H1 (cell line): ENCODE data around the gene FIG4. TPM values are rescaled to one million over a fixed set of nuclear protein-coding genes. Genes with fewer than 3 reads are reported as not detected.

ENCODE experiments used
- CTCF ChIA-PET: fragments of 300-600 bp; sonication (Branson Sonifier 250); formaldehyde crosslinking; loops from one replicate; lab custom pipeline; 2021; ENCODE audit not compliant: partially characterized antibody; lab: Charles Lee
- POLR2A ChIA-PET: fragments of 300-600 bp; sonication (Branson Sonifier 250); formaldehyde crosslinking; loops from one replicate; lab custom pipeline; 2021; ENCODE audit warnings: inconsistent platforms; ENCODE audit not compliant: partially characterized antibody; lab: Charles Lee
- DNase-seq, 2 experiments: peaks; one replicate each; pipeline versions ENCODE4 v3.0.0 to v3.0.0-alpha.2; 2010 to 2022; ENCODE audit warnings: low spot score in 2 of 2, low read depth in 1 of 2, mixed read lengths in 1 of 2
- FAIRE-seq: peaks from 2 replicates; lab custom pipeline; 2011; peaks lifted over from hg19 to GRCh38; lab: Jason Lieb, UNC
- H2AFZ ChIP-seq: 2 replicates; pipeline ENCODE4 v1.8.1; 2012; ENCODE audit warnings: low read length, inconsistent platforms
- H2AK5ac ChIP-seq: 2 replicates; pipeline ENCODE4 v1.6.1; 2013; ENCODE audit warnings: low read depth, low read length
- H2BK120ac ChIP-seq: replicated peaks from 2 replicates; pipeline ENCODE3; 2013; ENCODE audit warnings: low read depth, low read length, inconsistent platforms
- H2BK12ac ChIP-seq: 2 replicates; pipeline ENCODE4 v1.6.1; 2013; ENCODE audit warnings: low read depth, low read length
- H2BK15ac ChIP-seq: 2 replicates; pipeline ENCODE4 v1.6.1; 2013; ENCODE audit warnings: low read length
- H2BK20ac ChIP-seq: 2 replicates; pipeline ENCODE4 v1.6.1; 2013; ENCODE audit warnings: low read length
- H2BK5ac ChIP-seq: 2 replicates; pipeline ENCODE4 v1.6.1; 2013; ENCODE audit warnings: low read depth, low read length
- H3K14ac ChIP-seq: 2 replicates; pipeline ENCODE4 v1.6.1; 2013; ENCODE audit warnings: inconsistent platforms; ENCODE audit not compliant: insufficient read length
- H3K18ac ChIP-seq: 2 replicates; pipeline ENCODE4 v1.6.1; 2013; ENCODE audit warnings: low read length; ENCODE audit errors: extremely low read depth
- H3K23ac ChIP-seq: 2 replicates; pipeline ENCODE4 v1.6.1; 2013; ENCODE audit warnings: inconsistent platforms; ENCODE audit not compliant: insufficient read length
- H3K23me2 ChIP-seq: 2 replicates; pipeline ENCODE4 v1.6.1; 2013; ENCODE audit warnings: low read depth, low read length
- H3K27ac ChIP-seq: 2 replicates; pipeline ENCODE4 v1.6.1; 2011; ENCODE audit warnings: low read depth, low read length, inconsistent platforms
- H3K27me3 ChIP-seq, 4 experiments: replicated peaks in 1 of 4; 1 replicate in 1 of 4; 2 replicates in 3 of 4; pipeline versions ENCODE4 v1.6.1 to v1.8.1; 2011 to 2013; ENCODE audit warnings: low read length in 3 of 4, mild to moderate bottlenecking in 3 of 4, inconsistent platforms in 2 of 4, mixed read lengths in 2 of 4, moderate library complexity in 1 of 4; ENCODE audit not compliant: control insufficient read depth in 3 of 4, insufficient read depth in 3 of 4; ENCODE audit errors: extremely low read depth in 1 of 4
- H3K36me3 ChIP-seq, 4 experiments: 2 replicates each; pipeline versions ENCODE4 v1.6.1 to v1.8.1; 2011 to 2013; ENCODE audit warnings: mild to moderate bottlenecking in 4 of 4, low read length in 3 of 4, moderate library complexity in 2 of 4, control low read depth in 1 of 4, inconsistent platforms in 1 of 4; ENCODE audit not compliant: insufficient read depth in 4 of 4, control insufficient read depth in 2 of 4
- H3K4ac ChIP-seq: replicated peaks from 2 replicates; pipeline ENCODE3; 2013; ENCODE audit warnings: low read length, low read depth, mixed read lengths, inconsistent platforms; ENCODE audit not compliant: insufficient read length
- H3K4me1 ChIP-seq, 4 experiments: replicated peaks in 1 of 4; 1 replicate in 1 of 4; 2 replicates in 3 of 4; pipeline versions ENCODE4 v1.6.1 to v1.8.1; 2011 to 2013; ENCODE audit warnings: low read length in 3 of 4, inconsistent platforms in 2 of 4, mixed read lengths in 1 of 4; ENCODE audit not compliant: insufficient read depth in 4 of 4, control insufficient read depth in 3 of 4
- H3K4me2 ChIP-seq, 2 experiments: 2 replicates each; pipeline versions ENCODE4 v1.6.1 to v1.8.1; 2011 to 2013; ENCODE audit warnings: low read depth in 2 of 2, low read length in 2 of 2, control low read depth in 1 of 2, inconsistent platforms in 1 of 2, mild to moderate bottlenecking in 1 of 2; ENCODE audit not compliant: insufficient read depth in 1 of 2
- H3K4me3 ChIP-seq, 4 experiments: fragments of 200-600, 300-600 bp in 1 of 4; sonication (generic), shearing (Covaris generic), sonication (Bioruptor Twin) in 1 of 4; 2 replicates each; pipeline versions ENCODE4 v1.5.1 to v1.8.1; 2011 to 2016; ENCODE audit warnings: low read length in 4 of 4, low read depth in 3 of 4, control low read depth in 2 of 4, inconsistent platforms in 2 of 4, mild to moderate bottlenecking in 2 of 4, mixed read lengths in 1 of 4, moderate library complexity in 1 of 4; ENCODE audit not compliant: insufficient read depth in 2 of 4; ENCODE audit errors: extremely low read depth in 1 of 4
- H3K56ac ChIP-seq: replicated peaks from 2 replicates; pipeline ENCODE3; 2013; ENCODE audit warnings: low read depth, mild to moderate bottlenecking, mixed read lengths, low read length, inconsistent platforms; ENCODE audit not compliant: insufficient read length
- H3K79me1 ChIP-seq: 2 replicates; pipeline ENCODE4 v1.6.1; 2013; ENCODE audit warnings: low read depth, low read length, control low read depth
- H3K79me2 ChIP-seq, 2 experiments: 2 replicates each; pipeline versions ENCODE4 v1.6.1 to v1.8.1; 2012 to 2013; ENCODE audit warnings: low read length in 2 of 2, mild to moderate bottlenecking in 2 of 2, inconsistent platforms in 1 of 2; ENCODE audit not compliant: insufficient read depth in 2 of 2, control insufficient read depth in 1 of 2
- H3K9ac ChIP-seq, 4 experiments: replicated peaks in 1 of 4; 1 replicate in 1 of 4; 2 replicates in 3 of 4; pipeline versions ENCODE4 v1.6.1 to v1.8.1; 2011 to 2013; ENCODE audit warnings: low read depth in 3 of 4, low read length in 3 of 4, control low read depth in 2 of 4, mild to moderate bottlenecking in 2 of 4, moderate library complexity in 2 of 4, inconsistent platforms in 1 of 4; ENCODE audit errors: extremely low read depth in 1 of 4
- H3K9me3 ChIP-seq, 2 experiments: 2 replicates each; pipeline versions ENCODE4 v1.6.1 to v1.8.1; 2012 to 2013; ENCODE audit warnings: mild to moderate bottlenecking in 2 of 2, moderate library complexity in 2 of 2, control low read depth in 1 of 2, inconsistent platforms in 1 of 2, low read depth in 1 of 2, low read length in 1 of 2, mixed read lengths in 1 of 2; ENCODE audit not compliant: insufficient read depth in 2 of 2
- H4K20me1 ChIP-seq, 2 experiments: replicated peaks in 1 of 2; 2 replicates each; pipeline versions ENCODE3 to v1.8.1; 2011 to 2013; ENCODE audit warnings: inconsistent platforms in 2 of 2, low read length in 2 of 2, mild to moderate bottlenecking in 1 of 2; ENCODE audit not compliant: insufficient read depth in 2 of 2, control insufficient read depth in 1 of 2
- H4K5ac ChIP-seq: 2 replicates; pipeline ENCODE4 v1.6.1; 2013; ENCODE audit warnings: low read length, low read depth, mixed read lengths, inconsistent platforms; ENCODE audit not compliant: insufficient read length
- H4K8ac ChIP-seq: 2 replicates; pipeline ENCODE4 v1.8.0; 2013; ENCODE audit warnings: mild to moderate bottlenecking, moderate library complexity, low read length, inconsistent platforms; ENCODE audit not compliant: insufficient read depth; ENCODE audit errors: extremely low read depth
- H4K91ac ChIP-seq: replicated peaks from 2 replicates; pipeline ENCODE3; 2013; ENCODE audit warnings: low read length, mixed read lengths, inconsistent platforms; ENCODE audit not compliant: insufficient read length
- CTCF ChIP-seq, 3 experiments: IDR thresholded peaks; 1 replicate in 2 of 3; 2 replicates in 1 of 3; pipeline versions ENCODE4 v1.5.1 to v1.6.1; 2011; ENCODE audit warnings: low read length in 3 of 3, mild to moderate bottlenecking in 3 of 3, inconsistent platforms in 2 of 3, low read depth in 1 of 3, moderate library complexity in 1 of 3; ENCODE audit not compliant: insufficient read depth in 1 of 3; ENCODE audit errors: control extremely low read depth in 1 of 3
- FOSL1 ChIP-seq: IDR thresholded peaks from 2 replicates; pipeline ENCODE4 v1.6.1; 2011; ENCODE audit warnings: mild to moderate bottlenecking, low read depth, low read length, moderate library complexity; ENCODE audit not compliant: insufficient read depth
- JUND ChIP-seq: IDR thresholded peaks from 2 replicates; pipeline ENCODE4 v1.6.1; 2011; ENCODE audit warnings: mild to moderate bottlenecking, improper control_type of control experiment, low read length
- KDM5A ChIP-seq: fragments of 200-600 bp; IDR thresholded peaks from 2 replicates; pipeline ENCODE4 v1.7.1; 2012; ENCODE audit warnings: mild to moderate bottlenecking, low read length, inconsistent platforms, mixed read lengths
- SAP30 ChIP-seq: fragments of 300-600 bp; sonication (generic); IDR thresholded peaks from 2 replicates; pipeline ENCODE4 v1.7.1; 2012; ENCODE audit warnings: low read length, moderate library complexity, mild to moderate bottlenecking, inconsistent platforms; ENCODE audit not compliant: insufficient read depth, insufficient replicate concordance
- YY1 ChIP-seq: IDR thresholded peaks from 2 replicates; pipeline ENCODE4 v1.6.1; 2011; ENCODE audit warnings: low read depth, mild to moderate bottlenecking, low read length
- WGBS, 2 experiments: shearing (Covaris generic) in 1 of 2; methylation state at CpG; one replicate each; pipeline versions ENCODE4 v1.1.6 to v1.1.7; 2013 to 2015; ENCODE audit warnings: low lambda C conversion rate in 2 of 2, mixed read lengths in 2 of 2, inconsistent platforms in 1 of 2, low coverage in 1 of 2, missing lambda C conversion rate in 1 of 2; ENCODE audit not compliant: insufficient replicate concordance in 2 of 2, insufficient coverage in 1 of 2, insufficient read length in 1 of 2; ENCODE audit errors: extremely low coverage in 1 of 2, missing lambda C conversion rate in 1 of 2; 5-methylcytosine and 5-hydroxymethylcytosine counted together
- polyA plus RNA-seq, 7 experiments: library from polyadenylated mRNA; depleted of rRNA in 3 of 7; stranded (reverse) in 5 of 7; unstranded in 2 of 7; fragments of >200 nt in 5 of 7; fragments of 200-250 nt in 2 of 7; gene quantifications; 1 replicate in 5 of 7; 2 replicates in 1 of 7; 4 replicates in 1 of 7; pipeline versions ENCODE4 v1.2.1 to v1.2.3, GENCODE V29; 2011 to 2013; ENCODE audit warnings: missing spikeins in 2 of 7, mixed read lengths in 2 of 7
- total RNA-seq: library from RNA; stranded (reverse); fragmentation: NEBNext Ultra II Directional; extraction: Animal tissue kit (Norgen Biotek cat#: 25700); gene quantifications from 2 replicates; pipeline ENCODE4 v1.2.1, GENCODE V29; 2021

FIG4 gene
- total and polyA plus RNA-seq, 2 of the 8 experiments (the other 6 are each of a cell fraction or from before 2014, with no cell fraction given), result 11.8 to 21.9 TPM

- FAIRE-seq (peak; percentile 24), DNase-seq (no peak)
- Histone ChIP-seq H2BK15ac (no peak overlapping the region), H3K4me3 (no peak overlapping the region), H2BK5ac (no peak overlapping the region), H2AK5ac (no peak overlapping the region), H2AFZ (no peak overlapping the region), H3K4me2 (no peak overlapping the region), H4K20me1 (peaks cover 0 to 1% of the 10 kb centered on the region in 2 experiments), H3K36me3 (peaks cover 0 to 10% (median 1%) of the 10 kb centered on the region in 4 experiments; a peak in 4 of 8 replicates), H2BK12ac (no peak overlapping the region), H4K8ac (no peak overlapping the region), H3K79me2 (peaks cover 0 to 35% of the 10 kb centered on the region in 2 experiments; a peak in 2 of 4 replicates), H2BK20ac (no peak overlapping the region), H3K56ac (no peak overlapping the region), H3K23ac (no peak overlapping the region), H3K14ac (no peak overlapping the region), H3K18ac (no peak overlapping the region), H4K5ac (no peak overlapping the region), H3K27me3 (no peaks in the 10 kb centered on the region), H4K91ac (no peak overlapping the region), H3K23me2 (peaks cover 6% of the 10 kb centered on the region), H3K27ac (no peak overlapping the region), H3K79me1 (no peaks in the 10 kb centered on the region), H3K4me1 (peaks cover 0 to 2% (median 0%) of the 10 kb centered on the region in 4 experiments; a peak in 1 of 7 replicates), H3K9ac (no peak overlapping the region), H3K9me3 (no peaks in the 10 kb centered on the region; a peak in 1 of 4 replicates), H3K4ac (no peak overlapping the region), H2BK120ac (no peak overlapping the region)
- 83% methylated on average over 4 of the region's 4 CpGs; no CpG with 5 or more reads in 1 of the 2 experiments for WGBS, 2 experiments
- CTCF ChIA-PET, result interaction anchor here (0.7 to 2.1 kb wide), 10 partner anchors 8 to 693 kb away, joined by 3 to 16 read pairs (median 4); no protein-coding TSS in a partner anchor
- POLR2A ChIA-PET, result interaction anchor here (0.6 kb wide), 1 partner anchor 51 kb away, joined by 3 read pairs; no protein-coding TSS in a partner anchor
- TF ChIP-seq FOSL1, result no peak
- TF ChIP-seq CTCF (IDR thresholded peaks at IDR 0.05; ENCODE audit: control extremely low read depth in 1 of 3, insufficient read depth in 1 of 3, low read depth in 1 of 3, low read length in 3 of 3), result peak; percentile 14 to 54 (median 23); a peak in 3 of 4 replicates
- no peak for TF ChIP-seq KDM5A
- TF ChIP-seq YY1, result 0 out of 2 replicates have a peak, but pooled peaks have one; percentile 39
- TF ChIP-seq SAP30, result no peak
- no peak for TF ChIP-seq JUND
Measured at GRCh38 chr6:109695468-109695867, 4.4 kb downstream of the FIG4 start.
